ENCODE results near the gene SWT1. TPM values are rescaled to one million over a fixed set of nuclear protein-coding genes. Genes with fewer than 3 reads are reported as not detected.
A peak's percentile ranks its signal among the peaks of the same experiment; 100 is the strongest.

The SWT1 gene
- total and polyA plus RNA-seq, 2 of the 13 experiments (the other 11 are each of a cell fraction or from before 2014, with no cell fraction given): 1.7 to 2.5 TPM

DNA sequence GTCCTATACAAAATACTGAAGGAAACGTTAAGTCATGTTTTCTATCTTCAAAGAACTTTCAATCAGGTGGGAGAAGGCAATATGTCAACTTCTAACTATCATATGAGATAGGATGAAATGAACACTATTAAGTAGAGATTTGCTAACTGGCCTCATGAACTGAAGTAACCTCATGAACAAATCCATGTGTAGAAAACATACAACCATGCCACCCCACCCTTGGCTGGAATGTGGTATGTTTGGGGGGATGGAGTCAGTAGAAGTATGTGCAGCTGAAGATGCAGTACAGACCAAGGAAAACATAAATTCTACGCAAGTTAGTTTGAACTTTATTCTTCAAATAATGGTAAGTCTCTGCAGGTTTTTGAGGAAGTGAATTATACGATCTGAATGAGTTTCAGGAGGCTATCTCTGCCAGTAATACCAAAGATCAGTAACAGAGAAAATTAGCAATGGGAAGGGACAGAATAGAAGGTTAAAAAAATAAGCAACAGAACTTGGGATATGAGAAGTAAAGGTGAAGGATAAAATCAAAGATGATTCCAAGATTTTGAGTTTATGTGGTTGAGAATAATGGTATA is 4.7 kb upstream of the SWT1 start (continued):
- TF ChIP-seq, protein P1, sequence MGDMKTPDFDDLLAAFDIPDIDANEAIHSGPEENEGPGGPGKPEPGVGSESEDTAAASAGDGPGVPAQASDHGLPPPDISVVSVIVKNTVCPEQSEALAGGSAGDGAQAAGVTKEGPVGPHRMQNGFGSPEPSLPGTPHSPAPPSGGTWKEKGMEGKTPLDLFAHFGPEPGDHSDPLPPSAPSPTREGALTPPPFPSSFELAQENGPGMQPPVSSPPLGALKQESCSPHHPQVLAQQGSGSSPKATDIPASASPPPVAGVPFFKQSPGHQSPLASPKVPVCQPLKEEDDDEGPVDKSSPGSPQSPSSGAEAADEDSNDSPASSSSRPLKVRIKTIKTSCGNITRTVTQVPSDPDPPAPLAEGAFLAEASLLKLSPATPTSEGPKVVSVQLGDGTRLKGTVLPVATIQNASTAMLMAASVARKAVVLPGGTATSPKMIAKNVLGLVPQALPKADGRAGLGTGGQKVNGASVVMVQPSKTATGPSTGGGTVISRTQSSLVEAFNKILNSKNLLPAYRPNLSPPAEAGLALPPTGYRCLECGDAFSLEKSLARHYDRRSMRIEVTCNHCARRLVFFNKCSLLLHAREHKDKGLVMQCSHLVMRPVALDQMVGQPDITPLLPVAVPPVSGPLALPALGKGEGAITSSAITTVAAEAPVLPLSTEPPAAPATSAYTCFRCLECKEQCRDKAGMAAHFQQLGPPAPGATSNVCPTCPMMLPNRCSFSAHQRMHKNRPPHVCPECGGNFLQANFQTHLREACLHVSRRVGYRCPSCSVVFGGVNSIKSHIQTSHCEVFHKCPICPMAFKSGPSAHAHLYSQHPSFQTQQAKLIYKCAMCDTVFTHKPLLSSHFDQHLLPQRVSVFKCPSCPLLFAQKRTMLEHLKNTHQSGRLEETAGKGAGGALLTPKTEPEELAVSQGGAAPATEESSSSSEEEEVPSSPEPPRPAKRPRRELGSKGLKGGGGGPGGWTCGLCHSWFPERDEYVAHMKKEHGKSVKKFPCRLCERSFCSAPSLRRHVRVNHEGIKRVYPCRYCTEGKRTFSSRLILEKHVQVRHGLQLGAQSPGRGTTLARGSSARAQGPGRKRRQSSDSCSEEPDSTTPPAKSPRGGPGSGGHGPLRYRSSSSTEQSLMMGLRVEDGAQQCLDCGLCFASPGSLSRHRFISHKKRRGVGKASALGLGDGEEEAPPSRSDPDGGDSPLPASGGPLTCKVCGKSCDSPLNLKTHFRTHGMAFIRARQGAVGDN (CRISPR knock-in tag; IDR thresholded peaks at IDR 0.05): no peak
- TF ChIP-seq CBX2 (IDR thresholded peaks at IDR 0.05; ENCODE audit: low read depth, low read length): no peak
- no peak for TF ChIP-seq CBX2 (CRISPR knock-in tag; IDR thresholded peaks at IDR 0.05; ENCODE audit: low read depth)
- TF ChIP-seq HOXA7 (CRISPR knock-in tag; IDR thresholded peaks at IDR 0.05): no peak
- no peak for TF ChIP-seq ZNF17 (CRISPR knock-in tag; IDR thresholded peaks at IDR 0.05)

DNA sequence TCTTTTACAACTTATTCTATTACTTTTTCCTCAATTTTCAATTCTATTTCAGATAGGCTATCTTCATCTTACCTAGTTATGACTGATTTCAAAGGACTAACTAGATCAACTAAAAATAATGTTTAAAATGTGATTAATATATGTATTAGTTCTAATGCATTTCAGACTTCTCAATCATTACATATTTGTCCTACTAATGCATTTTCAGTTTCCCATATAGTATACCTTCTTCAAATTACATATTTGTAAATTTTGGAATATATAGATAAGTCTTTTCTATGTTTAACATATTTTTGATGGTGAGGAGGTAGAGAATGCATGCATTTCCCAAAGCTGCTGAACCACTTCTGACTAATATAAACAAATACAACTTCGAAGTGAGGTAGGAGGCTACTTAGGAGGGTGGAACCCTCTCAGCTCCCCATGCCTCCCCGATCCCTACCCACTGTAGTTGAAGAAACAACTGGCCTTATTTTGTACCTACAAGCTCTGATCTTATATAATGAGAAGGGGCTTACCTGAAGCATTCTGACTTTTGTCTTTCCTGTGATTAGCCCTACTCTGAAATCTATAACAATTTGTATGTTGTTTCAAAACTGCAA is 2.0 kb upstream of the SWT1 start:
- peak overlapping the region; percentile 88; the same call in 1 of the 2 replicates for H3K9ac ChIP-seq (ENCODE audit: insufficient read depth, low read depth, low read length)
- peaks cover 20% of the 10 kb centered on the region for H3K79me2 ChIP-seq (ENCODE audit: insufficient read depth, low read length)
- peak overlapping the region; percentile 18 to 93 (median 92); a peak in 3 of 6 replicates for H3K4me3 ChIP-seq (replicated peaks in 1 of 3; ENCODE audit: insufficient read depth in 1 of 3, low read depth in 2 of 3, low read length in 3 of 3)
- H3K4me2 ChIP-seq (ENCODE audit: low read depth, low read length): peak overlapping the region; percentile 80
- H3K27me3 ChIP-seq (ENCODE audit: control insufficient read depth in 1 of 2, insufficient read depth in 2 of 2, low read length in 2 of 2): no peaks in the 10 kb centered on the region; a peak in 1 of 5 replicates
- ATAC-seq: no peak
- no peak for FAIRE-seq
- no peak overlapping the region for H2AFZ ChIP-seq (ENCODE audit: low read length)
- WGBS (ENCODE audit: low lambda C conversion rate): 47% methylated on average over 2 of the region's 2 CpGs
- DNase-seq (ENCODE audit: low spot score): no peak
- POLR2A ChIA-PET: interaction anchor here (1.6 to 2.5 kb wide), 2 partner anchors 80 to 109 kb away, joined by 3 to 8 read pairs; partner anchors contain the start of gene RNF2
- CTCF ChIA-PET (ENCODE audit: low intra/inter-chr PET ratio, low total read pairs): no interaction called here
- H3K36me3 ChIP-seq (replicated peaks in 1 of 2; ENCODE audit: control insufficient read depth in 1 of 2, insufficient read depth in 2 of 2, low read length in 2 of 2): peaks cover 0 to 1% of the 10 kb centered on the region in 2 experiments; a peak in 2 of 5 replicates
- no peaks in the 10 kb centered on the region for H3K9me3 ChIP-seq (ENCODE audit: low read length)
- intact Hi-C loops (cut with micrococcal nuclease; ENCODE audit: unreplicated experiment) (loop anchor here (5.0 kb wide), 1 partner anchor 162 kb away; the partner anchor contains the start of gene IVNS1ABP), in situ Hi-C loops (cut with HindIII; ENCODE audit: extremely low pct_ligation_motif_present, low pct_unique_long_range_greater_than_20kb) (no loop called here)
- no peak overlapping the region for H3K27ac ChIP-seq (ENCODE audit: extremely low read length, insufficient read depth, low read length)
- no peaks in the 10 kb centered on the region for H4K20me1 ChIP-seq (ENCODE audit: insufficient read depth, low read length)
- no TSS peak for BruUV-seq (replicated peaks)
- TF ChIP-seq XRCC5 (optimal IDR thresholded peaks at IDR 0.05; ENCODE audit: low read length) (no peak), TCF7 (IDR thresholded peaks at IDR 0.05; ENCODE audit: low read depth) (no peak), ZNF234 (CRISPR knock-in tag; conservative IDR thresholded peaks at IDR 0.05) (no peak)
- peaks cover 26% of the 10 kb centered on the region for H3K4me1 ChIP-seq (ENCODE audit: insufficient read depth, low read length)

Measured in HepG2 (cell line).